ENCODE results near the gene GPR42.
"Not testable (repeated sequence)": the region's sequence is repeated elsewhere in the genome, so short reads cannot be mapped to it uniquely, and the experiment has no call there.

Gene GPR42

DNA sequence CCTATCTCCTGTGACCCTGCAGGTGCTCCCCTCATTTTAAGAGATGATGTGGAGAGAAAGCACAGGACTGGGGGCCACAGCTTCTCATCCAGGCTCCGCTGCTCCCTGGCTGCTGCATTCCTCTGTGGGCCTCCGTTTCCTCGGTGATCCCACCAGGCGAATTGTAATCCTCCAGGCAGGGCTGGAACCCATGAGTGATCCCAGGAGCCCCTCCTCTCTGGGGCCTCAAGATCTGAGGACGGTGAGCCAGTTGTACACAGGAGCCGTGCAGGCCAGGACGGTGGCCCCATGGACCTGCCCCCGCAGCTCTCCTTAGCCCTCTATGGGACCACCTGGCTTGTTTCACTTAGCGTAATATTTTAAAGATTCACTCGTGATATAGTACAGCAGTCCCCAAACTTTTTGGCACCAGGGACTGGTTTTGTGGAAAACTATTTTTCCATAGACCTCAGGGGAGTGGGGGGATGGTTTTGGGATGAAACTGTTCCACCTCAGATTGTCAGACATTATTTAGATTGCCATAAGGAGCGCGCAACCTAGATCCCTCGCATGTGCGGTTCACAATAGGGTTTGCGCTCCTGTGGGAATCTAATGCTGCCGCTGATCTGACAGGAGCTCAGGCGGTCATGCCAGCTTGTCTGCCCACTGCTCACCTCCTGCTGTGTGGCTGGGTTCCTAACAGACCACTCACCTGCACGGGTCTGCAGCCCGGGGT, 7.0 kb upstream of the GPR42 start:
- DNase-seq (no peak), ATAC-seq (no peak)

DNA sequence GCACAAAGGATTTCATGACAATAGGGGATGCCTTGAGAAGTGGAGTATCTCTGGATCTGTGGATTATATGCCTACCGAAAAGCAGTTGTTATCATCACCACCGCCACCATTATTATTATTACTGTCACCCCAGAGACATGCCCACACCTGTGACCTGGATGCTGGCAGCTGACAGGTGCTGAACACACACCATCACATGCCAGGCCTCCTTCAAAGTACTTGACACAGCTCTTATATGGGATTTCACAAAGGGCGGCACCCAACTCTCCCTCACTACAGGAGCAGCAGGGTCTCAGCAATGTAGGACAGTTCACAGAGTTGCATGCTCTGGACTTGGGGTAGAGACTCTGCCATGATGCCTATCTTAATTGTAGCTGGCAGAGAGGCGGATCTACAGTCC, 5.6 kb upstream of the GPR42 start:
- DNase-seq (no peak), ATAC-seq (no peak)

DNA sequence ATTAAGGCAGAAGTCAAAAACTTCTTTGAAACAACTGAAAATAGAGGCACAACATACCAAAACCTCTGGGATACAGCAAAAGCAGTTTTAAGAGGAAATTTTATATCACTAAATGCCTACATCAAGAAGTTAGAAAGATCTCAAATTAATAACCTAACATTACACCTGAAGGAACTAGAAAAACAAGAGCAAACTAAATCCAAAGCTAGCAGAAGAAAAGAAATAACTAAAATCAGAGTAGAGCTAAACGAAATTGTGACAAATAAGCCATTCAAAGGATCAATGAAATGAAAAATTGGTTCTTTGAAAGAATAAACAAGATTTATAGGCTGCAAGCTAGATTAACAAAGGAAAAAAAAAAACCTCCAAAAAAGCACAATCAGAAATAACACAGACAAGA, 2.5 kb upstream of the GPR42 start:
- DNase-seq: no peak
- no peak for ATAC-seq

DNA sequence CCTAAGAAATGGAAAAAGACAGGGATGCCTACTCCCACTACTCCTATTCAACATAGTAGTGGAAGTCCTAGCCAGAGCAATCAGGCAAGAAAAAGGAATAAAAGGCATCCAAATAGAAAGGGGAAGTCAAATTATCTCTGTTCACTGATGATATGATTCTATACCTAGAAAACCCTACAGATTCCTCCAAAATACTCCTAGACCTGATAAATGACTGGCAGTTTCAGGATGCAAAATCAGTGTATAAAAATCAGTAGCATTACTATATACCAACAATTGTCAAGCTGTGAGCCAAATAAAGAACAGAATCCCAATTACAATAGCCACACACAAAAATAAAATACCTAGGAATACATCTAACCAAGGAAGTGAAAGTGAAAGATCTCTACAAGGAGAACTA, 1.3 kb upstream of the GPR42 start:
- DNase-seq (no peak), ATAC-seq (no peak)

DNA sequence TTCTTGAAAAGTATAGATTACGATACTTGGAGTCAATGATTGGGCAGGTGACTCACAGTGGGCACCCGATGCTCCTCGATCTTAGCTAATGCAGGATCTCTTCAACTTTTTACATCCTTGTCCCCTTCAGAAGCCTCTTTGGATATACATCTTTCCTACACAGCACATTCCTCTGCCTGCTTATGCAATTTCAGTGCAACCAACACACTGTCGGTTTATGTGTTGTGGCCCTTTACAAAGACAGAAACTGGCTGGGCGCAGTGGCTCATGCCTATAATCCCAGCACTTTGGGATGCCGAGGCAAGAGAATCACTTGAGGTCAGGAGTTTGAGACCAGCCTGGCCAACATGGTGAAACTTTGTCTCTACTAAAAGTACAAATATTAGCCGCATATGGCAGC, 2.6 kb downstream of the GPR42 start:
- ATAC-seq (no peak), DNase-seq (no peak)

DNA sequence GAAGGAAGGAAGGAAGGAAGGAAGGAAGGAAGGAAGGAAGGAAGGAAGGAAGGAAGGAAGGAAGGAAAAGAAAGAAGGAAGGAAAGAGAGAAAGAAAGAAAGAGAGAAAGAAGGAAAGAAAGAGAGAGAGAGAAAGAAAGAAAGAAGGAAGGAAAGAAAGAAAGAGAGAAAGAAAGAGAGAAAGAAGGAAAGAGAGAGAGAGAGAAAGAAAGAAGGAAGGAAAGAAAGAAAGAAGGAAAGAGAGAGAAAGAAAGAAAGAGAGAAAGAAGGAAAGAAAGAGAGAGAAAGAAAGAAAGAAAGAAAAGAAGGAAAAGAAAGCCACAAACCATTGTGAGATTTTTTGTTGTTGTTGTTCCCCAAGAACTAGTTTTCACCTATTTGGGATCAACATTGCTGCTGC, 3.2 kb downstream of the GPR42 start:
- not testable (repeated sequence) for ATAC-seq, DNase-seq

DNA sequence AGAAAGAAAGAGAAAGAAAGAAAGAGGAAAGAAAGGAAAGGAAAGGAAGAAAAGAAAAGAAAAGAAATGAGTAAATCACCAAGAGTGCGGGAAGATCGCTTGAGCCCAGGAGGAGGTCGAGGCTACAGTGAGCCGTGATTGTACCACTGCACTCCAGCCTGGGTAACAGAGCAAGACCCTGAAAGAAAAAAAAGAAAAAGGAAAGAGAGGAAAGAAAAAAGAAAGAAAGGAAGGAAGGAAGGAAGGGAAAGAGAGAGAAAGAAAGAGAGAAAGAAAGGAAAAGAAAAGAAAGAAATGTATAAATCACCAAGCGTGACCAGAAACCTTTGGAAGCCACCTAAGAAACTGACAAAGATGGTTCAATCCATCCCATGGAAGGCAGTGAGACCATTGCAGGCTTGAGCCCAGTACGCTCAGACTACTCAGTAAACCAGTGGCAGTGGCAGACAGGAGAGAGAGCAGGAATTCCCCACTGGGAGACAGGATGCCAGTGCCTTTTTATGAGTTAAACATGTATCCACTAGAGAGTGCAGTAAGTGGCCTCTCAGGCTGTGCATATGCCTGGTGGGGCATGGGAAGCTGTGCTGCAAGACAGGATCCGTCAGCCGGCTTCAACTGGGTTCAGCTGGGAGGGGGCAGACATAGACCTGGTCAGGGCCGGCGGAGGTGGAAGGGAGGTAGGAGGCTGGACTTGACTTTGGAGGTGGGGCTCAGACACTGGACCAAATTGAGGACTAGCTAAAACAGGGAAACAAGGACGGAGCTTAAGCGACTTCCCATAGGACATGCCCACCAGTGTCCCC, 4.8 kb downstream of the GPR42 start:
- DNase-seq (no peak), ATAC-seq (no peak)

DNA sequence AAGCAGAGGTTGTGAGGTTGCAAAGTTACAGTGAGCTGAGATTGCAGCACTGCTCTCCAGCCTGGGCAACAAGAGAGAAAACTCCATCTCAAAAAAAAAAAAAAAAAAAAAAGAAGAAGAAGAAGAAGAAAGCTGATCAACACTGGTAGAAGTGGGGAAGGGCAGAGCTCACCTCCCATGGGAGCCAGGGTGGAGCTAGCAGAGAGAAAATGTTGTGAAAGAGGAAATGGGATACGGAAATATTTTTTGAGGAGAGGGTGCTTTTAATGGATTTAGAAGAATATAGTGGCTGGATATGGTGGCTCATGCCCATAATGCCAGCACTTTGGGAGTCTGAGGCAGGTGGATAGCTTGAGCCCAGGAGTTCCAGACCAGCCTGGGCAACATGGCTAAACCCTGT, 6.8 kb downstream of the GPR42 start:
- no peak for DNase-seq

DNA sequence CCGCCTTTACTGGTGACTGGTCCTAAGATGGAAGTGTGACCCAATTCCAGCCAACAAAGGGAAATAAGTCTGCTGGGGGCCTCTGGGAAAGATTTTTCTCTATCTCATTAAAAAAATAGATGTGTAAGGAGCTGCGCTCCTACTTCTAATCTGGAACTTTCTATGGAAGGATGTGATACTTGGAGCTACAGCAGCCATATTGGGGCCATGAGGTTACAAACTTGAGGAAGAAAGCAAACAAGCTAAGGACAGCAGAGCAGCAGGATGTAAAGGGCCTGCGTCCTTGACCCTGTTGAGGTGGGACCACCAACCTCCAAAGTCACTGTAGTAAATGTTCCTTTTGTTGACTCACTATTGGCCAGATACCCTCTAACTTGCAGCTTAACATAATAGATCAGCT, 7.5 kb downstream of the GPR42 start:
- ATAC-seq (no peak), DNase-seq (no peak)

More for the DNA sequence above, 6.8 kb downstream of the GPR42 start:
- ATAC-seq: no peak

DNA sequence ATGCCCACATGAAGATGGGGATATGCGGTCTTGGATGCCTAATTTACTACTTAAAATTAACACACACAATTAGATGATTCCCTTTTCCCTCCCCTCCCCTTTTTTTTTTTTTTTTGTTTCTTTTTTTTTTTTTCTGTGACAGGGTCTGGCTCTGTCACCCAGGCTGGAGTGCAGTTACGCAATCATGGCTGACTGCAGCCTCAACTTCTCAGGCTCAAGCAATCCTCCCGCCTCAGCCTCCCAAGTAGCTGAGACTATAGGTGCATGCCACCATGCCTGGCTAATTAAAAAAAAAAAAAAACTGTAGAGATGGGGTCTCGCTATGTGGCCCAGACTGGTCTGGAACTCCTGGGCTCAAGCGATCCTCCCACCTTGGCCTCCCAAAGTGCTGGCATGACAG, 8.7 kb downstream of the GPR42 start:
- DNase-seq, ATAC-seq: not testable (repeated sequence)

DNA sequence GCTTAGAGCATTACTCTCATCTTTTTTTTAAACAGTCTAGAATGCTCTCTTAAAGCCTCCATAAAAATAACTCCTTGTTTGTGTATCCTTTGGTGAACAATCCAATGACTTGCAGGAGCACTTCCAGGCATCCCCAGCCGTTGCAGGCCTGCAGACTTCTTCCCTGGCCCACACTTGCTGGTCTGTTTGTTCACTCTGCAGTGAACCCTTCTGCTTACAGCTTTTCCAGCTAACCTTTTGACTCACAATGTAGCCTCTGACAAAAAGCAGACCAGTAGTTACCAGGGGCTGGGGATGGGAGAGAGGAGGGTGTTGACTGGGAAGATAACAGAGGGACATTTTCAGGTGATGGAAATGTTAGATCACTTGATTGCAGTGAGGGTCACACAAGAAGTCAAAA, 9.1 kb downstream of the GPR42 start:
- DNase-seq: no peak
- ATAC-seq: no peak

DNA sequence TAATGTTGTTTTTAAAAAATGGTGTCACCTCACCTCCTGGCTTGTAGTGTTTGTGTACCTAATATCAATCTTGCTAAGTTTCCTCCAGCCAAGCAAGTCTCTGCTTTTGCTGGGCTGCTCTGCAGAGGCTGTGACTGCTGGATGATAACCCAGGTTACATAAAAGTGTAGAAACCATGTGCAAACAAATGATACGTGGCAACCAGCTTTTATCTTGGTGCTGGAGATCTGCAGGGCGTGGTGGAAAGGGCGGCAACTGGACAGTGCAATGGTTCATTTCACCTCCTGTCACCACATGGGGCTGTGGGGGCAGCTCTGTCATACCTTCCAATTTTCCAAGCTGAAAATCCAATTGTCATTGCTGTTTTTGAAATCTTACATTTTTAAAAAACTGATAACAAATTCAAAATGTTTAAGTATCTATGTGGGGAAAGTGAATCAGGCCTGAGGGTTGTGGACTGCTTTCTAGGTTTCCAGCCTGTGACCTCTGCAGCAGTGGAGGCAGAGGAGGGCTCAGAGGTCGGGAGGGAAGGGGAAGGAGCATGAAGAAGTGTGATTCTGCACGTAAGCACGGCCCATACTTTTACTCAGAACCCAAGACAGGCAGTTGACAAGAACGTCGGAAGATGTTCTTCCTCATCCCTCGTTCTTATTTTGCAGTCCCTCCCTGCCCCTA, 9.7 kb downstream of the GPR42 start:
- DNase-seq (no peak), ATAC-seq (no peak)

DNA sequence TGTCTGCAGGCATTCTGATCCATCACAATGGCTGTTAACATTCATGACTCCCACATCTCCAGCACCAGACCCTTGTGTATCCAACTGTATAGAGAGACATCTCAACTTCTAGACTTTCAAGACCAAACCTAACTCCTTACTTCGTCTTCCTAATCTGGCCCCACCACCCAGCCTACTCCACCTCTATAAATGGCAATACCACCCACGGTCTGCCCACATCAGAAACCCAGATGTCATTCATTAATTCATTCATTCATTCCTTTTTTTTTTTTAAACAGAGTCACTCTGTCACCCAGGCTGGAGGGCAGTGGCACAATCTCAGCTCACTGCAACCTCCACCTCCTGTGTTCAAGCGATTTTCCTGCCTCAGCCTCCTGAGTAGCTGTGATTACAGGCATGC, 10.4 kb downstream of the GPR42 start:
- DNase-seq (no peak), ATAC-seq (no peak)

DNA sequence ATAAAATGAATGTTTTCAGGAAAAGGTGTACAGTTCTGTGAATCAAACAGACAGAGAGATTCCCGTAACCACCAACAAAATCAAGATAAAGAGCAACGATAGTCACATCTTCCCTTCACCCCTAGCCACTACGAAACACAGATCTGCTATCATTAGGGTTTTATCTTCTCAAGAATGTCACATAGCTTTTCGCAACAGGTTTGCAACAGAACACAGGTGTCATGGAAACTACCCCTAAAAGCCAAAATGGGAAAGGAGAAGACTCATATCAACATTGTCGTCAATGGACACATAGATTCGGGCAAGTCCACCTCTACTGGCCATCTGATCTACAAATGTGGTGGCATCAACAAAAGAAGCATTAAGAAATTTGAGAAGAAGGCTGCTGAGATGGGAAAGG, 11.1 kb downstream of the GPR42 start:
- ATAC-seq (no peak), DNase-seq (no peak)

DNA sequence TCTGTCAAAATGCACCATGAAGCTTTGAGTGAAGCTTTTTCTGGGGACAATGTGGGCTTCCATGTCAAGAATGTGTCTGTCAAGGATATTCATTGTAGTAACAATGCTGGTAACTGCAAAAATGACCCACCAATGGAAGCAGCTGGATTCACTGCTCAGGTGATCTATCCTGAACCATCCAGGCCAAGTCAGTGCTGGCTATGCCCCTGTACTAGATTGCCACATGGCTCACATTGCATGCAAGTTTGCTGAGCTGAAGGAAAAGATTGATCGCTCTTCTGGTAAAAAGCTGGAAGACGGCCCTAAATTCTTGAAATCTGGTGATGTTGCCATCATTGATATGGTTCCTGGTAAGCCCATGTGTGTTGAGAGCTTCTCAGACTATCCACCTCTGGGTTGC, 12.7 kb downstream of the GPR42 start:
- no peak for DNase-seq
- no peak for ATAC-seq

DNA sequence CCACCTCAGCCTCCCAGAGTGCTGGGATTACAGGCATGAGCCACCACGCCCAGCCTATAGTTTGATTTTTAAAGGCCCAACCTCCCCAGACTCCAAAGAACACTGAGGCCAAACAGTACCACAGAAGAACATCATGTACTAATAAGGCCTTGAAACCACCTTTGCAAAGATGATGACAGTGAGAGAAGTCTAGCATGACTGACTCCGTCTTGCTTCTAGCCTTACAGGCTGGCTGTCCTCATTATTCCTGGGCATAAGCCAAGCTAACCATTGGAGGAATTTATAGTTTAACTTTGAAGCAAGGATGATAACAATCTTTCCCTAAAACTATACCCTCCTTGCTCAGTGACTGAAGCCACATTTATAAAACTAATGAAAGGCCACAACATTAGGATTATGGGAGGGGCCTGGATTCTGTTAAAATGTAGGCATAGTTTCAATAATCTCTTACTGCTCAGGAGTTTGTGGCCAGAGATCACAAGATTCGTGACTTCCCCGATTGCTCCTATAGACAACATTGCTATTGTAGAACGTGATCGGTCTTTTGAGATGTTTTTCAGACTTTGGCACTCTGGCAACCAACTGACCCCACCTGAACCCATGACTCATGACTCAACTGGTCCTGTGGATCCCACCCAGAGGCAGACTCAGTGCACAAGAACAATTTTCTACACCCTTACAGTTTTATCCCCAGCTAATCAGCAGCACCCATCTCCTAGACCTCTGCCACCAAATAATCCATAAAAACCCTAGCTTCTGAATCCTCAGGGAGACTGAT, 17.6 kb downstream of the GPR42 start:
- DNase-seq (no peak), ATAC-seq (no peak)

DNA sequence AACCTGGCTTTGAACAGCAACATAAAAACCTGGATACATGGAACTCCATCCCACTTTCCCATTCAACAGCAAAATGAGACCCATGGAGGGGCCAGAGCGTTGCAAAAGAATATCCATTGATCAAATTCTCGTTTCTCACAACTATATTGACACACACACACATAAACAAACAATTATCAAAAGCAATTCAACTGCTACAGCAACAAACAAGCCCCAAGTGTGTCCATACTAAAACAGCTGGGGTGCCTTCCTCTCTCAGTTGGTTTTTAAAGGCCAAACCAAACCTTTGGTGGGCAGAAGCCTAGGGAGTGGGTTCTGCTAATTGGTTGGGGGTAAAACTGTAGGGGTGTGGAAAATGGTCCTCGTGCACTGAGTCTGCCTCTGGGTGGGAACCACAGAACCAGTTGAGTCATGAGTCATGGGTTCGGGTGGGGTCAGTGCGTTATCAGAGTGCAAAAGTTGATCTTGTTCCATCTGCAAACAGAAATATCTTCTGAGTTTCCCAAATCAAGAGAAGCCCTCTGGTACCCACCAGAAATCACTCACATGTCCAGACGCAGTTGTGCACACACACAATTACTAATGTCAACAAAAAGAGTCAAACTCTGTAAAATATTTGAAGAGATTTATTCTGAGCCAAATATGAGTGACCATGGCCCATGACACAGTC, 18.5 kb downstream of the GPR42 start:
- ATAC-seq (no peak), DNase-seq (no peak)

DNA sequence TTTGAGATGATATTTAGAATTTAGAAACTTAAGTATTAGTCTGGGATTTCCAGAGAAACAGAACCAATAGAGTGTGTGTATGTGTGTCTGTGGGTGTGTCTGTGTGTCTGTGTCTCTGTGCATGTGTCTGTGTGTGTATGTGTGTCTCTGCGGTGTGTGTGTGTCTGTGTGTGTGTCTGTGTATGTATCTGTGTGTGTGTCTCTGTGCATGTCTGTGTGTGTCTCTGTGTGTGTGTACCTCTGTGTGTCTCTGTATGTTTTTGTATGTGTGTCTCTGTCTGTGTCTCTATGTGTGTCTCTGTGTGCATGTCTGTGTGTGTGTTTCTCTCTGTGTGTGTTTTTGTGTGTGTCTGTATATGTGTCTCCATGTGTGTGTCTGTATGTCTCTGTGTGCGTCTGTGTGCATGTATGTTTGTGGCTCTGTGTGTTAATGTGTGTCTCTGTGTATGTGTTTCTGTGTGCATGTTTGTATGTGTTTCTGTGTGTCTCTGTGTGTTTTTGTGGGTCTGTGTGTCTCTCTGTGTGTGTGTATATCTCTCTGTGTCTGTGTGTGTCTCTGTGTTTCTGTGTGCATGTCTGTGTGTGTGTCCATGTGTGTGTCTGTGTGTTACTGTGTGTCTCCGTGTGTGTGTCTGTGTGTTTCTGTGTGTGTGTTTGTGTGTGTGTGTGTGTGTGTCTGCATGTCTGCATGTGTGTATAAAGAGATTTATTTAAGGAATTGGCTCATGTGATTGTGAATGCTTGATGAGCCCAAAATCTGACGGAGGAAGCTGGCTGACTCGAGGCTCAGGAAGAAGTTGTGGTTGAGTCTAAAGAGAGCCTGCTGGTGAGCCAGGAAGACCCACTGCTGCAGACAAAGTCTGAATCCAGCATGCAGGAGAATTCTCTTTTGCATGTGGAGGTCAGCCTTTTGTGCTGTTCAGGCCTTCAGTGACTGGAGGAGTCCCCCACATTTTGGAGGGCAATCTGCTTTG, 22.2 kb downstream of the GPR42 start:
- DNase-seq: no peak
- no peak for ATAC-seq

DNA sequence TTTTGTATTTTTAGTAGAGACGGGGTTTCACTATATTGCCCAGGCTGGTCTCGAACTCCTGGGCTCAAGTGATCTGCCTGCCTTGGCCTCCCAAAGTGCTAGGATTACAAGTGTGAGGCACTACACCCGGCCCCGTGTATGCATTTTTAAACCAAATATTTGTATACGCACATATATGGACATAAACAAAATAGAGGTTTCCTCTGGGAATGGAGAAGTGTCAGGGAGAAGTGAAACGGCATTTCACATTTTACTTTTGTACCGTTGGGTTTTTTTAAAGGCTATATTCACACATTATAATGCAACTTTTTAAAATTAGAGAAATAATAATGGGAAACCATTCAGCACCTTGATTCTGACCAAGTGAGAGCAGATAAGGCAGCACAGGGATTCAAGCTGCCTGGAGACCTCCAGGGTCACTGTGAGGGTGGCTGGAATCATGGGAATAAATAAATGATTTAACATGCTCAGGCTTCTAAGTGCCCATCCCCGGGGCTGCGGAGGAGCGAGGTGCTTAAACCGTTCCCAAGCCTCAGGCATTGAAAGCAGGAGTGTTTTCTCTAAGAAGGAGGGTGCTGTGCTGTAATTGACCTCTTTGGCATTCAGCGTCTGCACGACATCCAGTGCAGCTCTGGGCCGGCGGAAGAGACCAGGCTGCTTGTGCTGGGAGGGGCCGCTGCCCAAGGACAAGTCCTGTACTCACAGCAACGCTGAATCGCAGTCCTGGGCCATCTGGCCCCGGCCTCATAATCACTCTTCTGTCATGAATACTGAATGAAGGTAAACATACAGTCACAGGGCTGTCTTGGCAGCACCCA, 24.7 kb downstream of the GPR42 start:
- DNase-seq (no peak), ATAC-seq (no peak)
